MCF 10A (cell line): ENCODE data around the gene LYSMD2. TPM values are rescaled to one million over a fixed set of nuclear protein-coding genes. Genes with fewer than 3 reads are reported as not detected.

Source experiments
- BruUV-seq: library from RNA; stranded (reverse); fragments of 400-500 nt; replicated peaks from 2 replicates; lab custom pipeline; 2021; lab: Mats Ljungman, UMichigan
- CTCF ChIA-PET: fragments of 300-600 bp; sonication (Branson Sonifier 250); formaldehyde crosslinking; extraction: SDS; loops from one replicate; lab custom pipeline; 2021; ENCODE audit warnings: antibody characterized with exemption, inconsistent platforms; lab: Yijun Ruan, JAX
- POLR2A ChIA-PET: fragments of 300-600, 350-650 bp; sonication (Branson Sonifier 250); formaldehyde crosslinking; extraction: SDS; loops from one replicate; lab custom pipeline; 2020; ENCODE audit warnings: antibody characterized with exemption, inconsistent platforms; lab: Yijun Ruan, JAX
- DNase-seq: peaks from one replicate; pipeline ENCODE4 v3.0.0-alpha.2; 2018; ENCODE audit not compliant: unreplicated experiment
- H3K27ac Mint-ChIP-seq: one replicate; pipeline ENCODE4 v1.8.0; 2022; ENCODE audit warnings: mild to moderate bottlenecking, low read depth, mixed read lengths; ENCODE audit not compliant: unreplicated experiment
- H3K27me3 Mint-ChIP-seq: one replicate; pipeline ENCODE4 v1.8.0; 2022; ENCODE audit warnings: mixed read lengths; ENCODE audit not compliant: insufficient read depth, unreplicated experiment
- H3K36me3 Mint-ChIP-seq: one replicate; pipeline ENCODE4 v1.8.0; 2022; ENCODE audit warnings: mild to moderate bottlenecking, moderate library complexity, mixed read lengths; ENCODE audit not compliant: insufficient read depth, unreplicated experiment
- H3K4me1 Mint-ChIP-seq: one replicate; pipeline ENCODE4 v1.8.0; 2022; ENCODE audit warnings: mixed read lengths; ENCODE audit not compliant: insufficient read depth, unreplicated experiment
- H3K4me3 Mint-ChIP-seq: one replicate; pipeline ENCODE4 v1.8.0; 2022; ENCODE audit warnings: mild to moderate bottlenecking, moderate library complexity, mixed read lengths; ENCODE audit not compliant: unreplicated experiment
- H3K9me3 Mint-ChIP-seq: one replicate; pipeline ENCODE4 v1.8.0; 2022; ENCODE audit warnings: mixed read lengths; ENCODE audit not compliant: unreplicated experiment
- CTCF ChIP-seq: fragments of 200-600 bp; IDR thresholded peaks from one replicate; pipeline ENCODE4 v1.8.0; 2022; ENCODE audit warnings: antibody characterized with exemption, mild to moderate bottlenecking; ENCODE audit not compliant: unreplicated experiment
- intact Hi-C: fragments of 100-400 bp; cut with micrococcal nuclease; formaldehyde crosslinking; loops from 2 replicates; pipeline ENCODE4 v1.14.1; 2022
- total RNA-seq: library from RNA; stranded (reverse); gene quantifications from 2 replicates; pipeline ENCODE4 v1.2.3, GENCODE V29; 2022

Gene LYSMD2
- total RNA-seq, 1 experiment from 2014 or later = 14.3 TPM

- POLR2A ChIA-PET = interaction anchor here (0.7 kb wide), 1 partner anchor 103 kb away, joined by 3 read pairs; no protein-coding TSS in a partner anchor
- no peak for TF ChIP-seq CTCF
- no peak within 1 kb of the TSS for H3K4me3 Mint-ChIP-seq
- H3K27ac Mint-ChIP-seq = no peak within 1 kb of the TSS
- H3K9me3 Mint-ChIP-seq = no peaks in the 10 kb centered on the region
- no TSS peak for BruUV-seq
- CTCF ChIA-PET = interaction anchor here (0.6 to 3.2 kb wide), 4 partner anchors 29 to 95 kb away, joined by 3 to 17 read pairs (median 3); no protein-coding TSS in a partner anchor
- DNase-seq = peak; percentile 21
- intact Hi-C loops = no loop called here
- H3K4me1 Mint-ChIP-seq = peaks cover 11% of the 10 kb centered on the region
- no peaks in the 10 kb centered on the region for H3K36me3 Mint-ChIP-seq
- peaks cover 22% of the 10 kb centered on the region for H3K27me3 Mint-ChIP-seq
Measured at GRCh38 chr15:51681303-51681963, 56.0 kb downstream of the LYSMD2 start, which contains the start of gene SCG3. TSS of gene SCG3 (plus strand) at chr15:51681503. CDS start at chr15:51681756, 253 bp downstream.

GRCh38 chr15:51680321-51680720 is 57.1 kb downstream of the LYSMD2 start:
- POLR2A ChIA-PET = interaction anchor here (0.5 to 0.9 kb wide), 3 partner anchors 13 to 49 kb away, joined by 3 to 4 read pairs (median 3); no protein-coding TSS in a partner anchor
- DNase-seq = no peak
- no peak for TF ChIP-seq CTCF
- intact Hi-C loops = no loop called here
- H3K27ac Mint-ChIP-seq = no peak overlapping the region
- no peak overlapping the region for H3K4me3 Mint-ChIP-seq
- no peaks in the 10 kb centered on the region for H3K9me3 Mint-ChIP-seq
- no peaks in the 10 kb centered on the region for H3K36me3 Mint-ChIP-seq
- H3K4me1 Mint-ChIP-seq = peaks cover 11% of the 10 kb centered on the region
- peaks cover 22% of the 10 kb centered on the region for H3K27me3 Mint-ChIP-seq
- CTCF ChIA-PET = interaction anchor here (0.9 to 3.2 kb wide), 4 partner anchors 15 to 203 kb away, joined by 3 to 17 read pairs (median 5); no protein-coding TSS in a partner anchor
- no TSS peak for BruUV-seq

GRCh38 chr15:51678096-51678495 is 59.4 kb downstream of the LYSMD2 start:
- intact Hi-C loops = no loop called here

More at GRCh38 chr15:51678096-51678495, 59.4 kb downstream of the LYSMD2 start:
- no TSS peak for BruUV-seq
- CTCF ChIA-PET = no interaction called here
- Mint-ChIP-seq H3K4me1 (peaks cover 16% of the 10 kb centered on the region), H3K4me3 (no peak overlapping the region), H3K36me3 (no peaks in the 10 kb centered on the region), H3K27ac (no peak overlapping the region), H3K9me3 (no peaks in the 10 kb centered on the region), H3K27me3 (peaks cover 6% of the 10 kb centered on the region)
- TF ChIP-seq CTCF = no peak
- POLR2A ChIA-PET = no interaction called here
- DNase-seq = peak; percentile 43
